HG02970 (cell line): ENCODE data around the gene ASB9.

Source experiments
- ATAC-seq: cut with Tn5 transposase; IDR thresholded peaks from one replicate; pipeline ENCODE4 v1.9.1; 2021; ENCODE audit warnings: mild to moderate bottlenecking, moderate library complexity, moderate number of reproducible peaks; ENCODE audit not compliant: unreplicated experiment, low FRiP score

Gene ASB9

GRCh38 chrX:15194146-15194545 lies 75.7 kb downstream of the ASB9 start:
- ATAC-seq = no peak
